NCI-H2081 (cell line): ENCODE measurements around the gene ANKRD29.
"Not testable (repeated sequence)": the region's sequence is repeated elsewhere in the genome, so short reads cannot be mapped to it uniquely, and the experiment has no call there.

ENCODE experiments used
- DNase-seq, 2 experiments: peaks; one replicate each; lab custom pipeline; 2025; lab: John Stamatoyannopoulos, UW

Gene ANKRD29

GRCh38 chr18:23645568-23646175 is 17.0 kb downstream of the ANKRD29 start:
- no peak for DNase-seq

GRCh38 chr18:23643815-23644490 is 18.8 kb downstream of the ANKRD29 start:
- DNase-seq: no peak

GRCh38 chr18:23641937-23642666 is 20.6 kb downstream of the ANKRD29 start:
- no peak for DNase-seq

- DNase-seq: no peak
Measured at GRCh38 chr18:23641143-23641720, 21.5 kb downstream of the ANKRD29 start.

GRCh38 chr18:23640052-23640451 is 22.7 kb downstream of the ANKRD29 start:
- DNase-seq: no peak

GRCh38 chr18:23636433-23636832 is 26.3 kb downstream of the ANKRD29 start:
- DNase-seq: not testable (repeated sequence)

- no peak for DNase-seq
Measured at GRCh38 chr18:23636071-23636399, 26.7 kb downstream of the ANKRD29 start.

- no peak for DNase-seq
Measured at GRCh38 chr18:23635283-23636070, 27.2 kb downstream of the ANKRD29 start.

GRCh38 chr18:23634692-23635091 is 28.0 kb downstream of the ANKRD29 start:
- DNase-seq: no peak

GRCh38 chr18:23632615-23633014 is 30.1 kb downstream of the ANKRD29 start:
- no peak for DNase-seq

GRCh38 chr18:23631746-23632145 is 31.0 kb downstream of the ANKRD29 start:
- no peak for DNase-seq

- DNase-seq: no peak
Measured at GRCh38 chr18:23631312-23631711, 31.4 kb downstream of the ANKRD29 start.

GRCh38 chr18:23629444-23629946 is 33.2 kb downstream of the ANKRD29 start:
- DNase-seq: no peak

- no peak for DNase-seq
Measured at GRCh38 chr18:23627970-23628369, 34.7 kb downstream of the ANKRD29 start.

GRCh38 chr18:23627321-23627720 is 35.4 kb downstream of the ANKRD29 start:
- no peak for DNase-seq

- DNase-seq: no peak
Measured at GRCh38 chr18:23626451-23627279, 36.0 kb downstream of the ANKRD29 start.

- no peak for DNase-seq
Measured at GRCh38 chr18:23623040-23623439, 39.7 kb downstream of the ANKRD29 start.

GRCh38 chr18:23619388-23619881 is 43.3 kb downstream of the ANKRD29 start:
- no peak for DNase-seq

- no peak for DNase-seq
Measured at GRCh38 chr18:23618862-23619387, 43.8 kb downstream of the ANKRD29 start.

GRCh38 chr18:23617412-23618014 is 45.2 kb downstream of the ANKRD29 start:
- DNase-seq: no peak
